Measurements from ENCODE around the gene RPL10L.

RPL10L gene

GRCh38 chr14:46651526-46652144 lies at the start of gene RPL10L:
Gene RPL10L, minus strand, starts transcription at chr14:46651781. Its CDS starts 45 bp downstream, at chr14:46651736.
- no peak for DNase-seq (ENCODE audit: low spot score)

GRCh38 chr14:46691819-46692218 lies 40.2 kb upstream of the RPL10L start:
- no peak for DNase-seq (ENCODE audit: low spot score)

- DNase-seq (ENCODE audit: low spot score): no peak
Observed at GRCh38 chr14:46686652-46687051, 35.1 kb upstream of the RPL10L start.

- no peak for DNase-seq (ENCODE audit: low spot score)
Observed at GRCh38 chr14:46672128-46672527, 20.5 kb upstream of the RPL10L start.

- no peak for DNase-seq (ENCODE audit: low spot score)
Observed at GRCh38 chr14:46663382-46663781, 11.8 kb upstream of the RPL10L start.

- no peak for DNase-seq (ENCODE audit: low spot score)
Observed at GRCh38 chr14:46661728-46662127, 10.1 kb upstream of the RPL10L start.

GRCh38 chr14:46653031-46653755 lies 1.6 kb upstream of the RPL10L start:
- DNase-seq (ENCODE audit: low spot score): no peak

GRCh38 chr14:46646796-46647195 lies 4.8 kb downstream of the RPL10L start:
- no peak for DNase-seq (ENCODE audit: low spot score)

GRCh38 chr14:46626876-46627275 lies 24.7 kb downstream of the RPL10L start:
- DNase-seq (ENCODE audit: low spot score): no peak

Measured in GM03348 (cell line).